ENCODE data around the gene DPP7.

Gene DPP7

GRCh38 chr9:137062384-137062783 is 52.1 kb downstream of the DPP7 start (continued):
- TF ChIP-seq ZNF776 (tag by site-specific recombination; IDR thresholded peaks at IDR 0.05; ENCODE audit: borderline replicate concordance) (no peak), ZNF692 (tag by site-specific recombination; IDR thresholded peaks at IDR 0.05) (no peak), ZNF266 (tag by site-specific recombination; IDR thresholded peaks at IDR 0.05; ENCODE audit: low read depth) (no peak), ZNF132 (tag by site-specific recombination; IDR thresholded peaks at IDR 0.05; ENCODE audit: borderline replicate concordance) (no peak), ATF2 (tag by site-specific recombination; IDR thresholded peaks at IDR 0.05; ENCODE audit: low read depth) (no peak)
